ENCODE results near the gene WFS1. TPM values are rescaled to one million over a fixed set of nuclear protein-coding genes. Genes with fewer than 3 reads are reported as not detected.

WFS1 gene
- total and polyA plus RNA-seq, 2 of the 4 experiments (the other 2 are of a cell fraction): 9.7 to 42.4 TPM

DNA sequence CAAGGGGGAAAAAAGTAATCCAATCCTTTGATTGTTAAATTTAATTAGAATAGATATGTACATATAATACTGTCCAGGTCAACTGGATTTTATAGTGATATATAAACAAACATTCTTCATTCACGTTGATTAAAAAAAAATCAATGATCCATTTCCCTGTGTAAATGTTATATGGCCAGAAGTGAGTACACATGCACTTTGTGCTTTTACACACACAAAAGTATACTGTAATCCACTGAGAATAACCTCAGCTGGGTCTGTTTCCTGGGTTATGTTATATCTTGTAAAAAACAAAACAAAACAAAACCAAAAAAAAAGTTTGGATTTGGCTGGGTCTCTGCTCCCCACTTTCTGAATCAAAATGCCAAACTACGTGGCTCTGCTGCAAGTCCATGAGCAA, 51.7 kb downstream of the WFS1 start:
- WGBS, 2 experiments (ENCODE audit: extremely low coverage in 2 of 2, insufficient read length in 1 of 2): no CpG with 5 or more reads among the region's 2 CpGs
- H2BK20ac ChIP-seq (ENCODE audit: low read depth, low read length): no peak overlapping the region
- no peak overlapping the region for H3K56ac ChIP-seq (ENCODE audit: extremely low read depth, insufficient read depth, low read length)
- TF ChIP-seq, protein P1, sequence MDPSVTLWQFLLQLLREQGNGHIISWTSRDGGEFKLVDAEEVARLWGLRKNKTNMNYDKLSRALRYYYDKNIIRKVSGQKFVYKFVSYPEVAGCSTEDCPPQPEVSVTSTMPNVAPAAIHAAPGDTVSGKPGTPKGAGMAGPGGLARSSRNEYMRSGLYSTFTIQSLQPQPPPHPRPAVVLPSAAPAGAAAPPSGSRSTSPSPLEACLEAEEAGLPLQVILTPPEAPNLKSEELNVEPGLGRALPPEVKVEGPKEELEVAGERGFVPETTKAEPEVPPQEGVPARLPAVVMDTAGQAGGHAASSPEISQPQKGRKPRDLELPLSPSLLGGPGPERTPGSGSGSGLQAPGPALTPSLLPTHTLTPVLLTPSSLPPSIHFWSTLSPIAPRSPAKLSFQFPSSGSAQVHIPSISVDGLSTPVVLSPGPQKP (IDR thresholded peaks at IDR 0.05; ENCODE audit: borderline replicate concordance, low read depth, low read length): no peak
- TF ChIP-seq RCOR1 (IDR thresholded peaks at IDR 0.05; ENCODE audit: insufficient replicate concordance, low read length) (no peak), CHD1 (IDR thresholded peaks at IDR 0.05; ENCODE audit: low read depth, low read length) (no peak), CEBPB (IDR thresholded peaks at IDR 0.05; ENCODE audit: low read depth, low read length) (no peak), POLR2A (IDR thresholded peaks at IDR 0.05; ENCODE audit: low read depth, low read length) (no peak), BHLHE40 (IDR thresholded peaks at IDR 0.05; ENCODE audit: low read depth, low read length) (no peak), RAD21 (IDR thresholded peaks at IDR 0.05; ENCODE audit: low read length) (no peak), RFX5 (IDR thresholded peaks at IDR 0.05; ENCODE audit: low read depth, low read length) (no peak), NFE2L2 (IDR thresholded peaks at IDR 0.05; ENCODE audit: low read depth, low read length) (no peak), SMC3 (IDR thresholded peaks at IDR 0.05; ENCODE audit: low read depth, low read length) (no peak), MAZ (IDR thresholded peaks at IDR 0.05; ENCODE audit: borderline replicate concordance, low read depth, low read length) (no peak), MXI1 (IDR thresholded peaks at IDR 0.05; ENCODE audit: borderline replicate concordance, low read depth, low read length) (no peak)
- TF ChIP-seq, protein P2, sequence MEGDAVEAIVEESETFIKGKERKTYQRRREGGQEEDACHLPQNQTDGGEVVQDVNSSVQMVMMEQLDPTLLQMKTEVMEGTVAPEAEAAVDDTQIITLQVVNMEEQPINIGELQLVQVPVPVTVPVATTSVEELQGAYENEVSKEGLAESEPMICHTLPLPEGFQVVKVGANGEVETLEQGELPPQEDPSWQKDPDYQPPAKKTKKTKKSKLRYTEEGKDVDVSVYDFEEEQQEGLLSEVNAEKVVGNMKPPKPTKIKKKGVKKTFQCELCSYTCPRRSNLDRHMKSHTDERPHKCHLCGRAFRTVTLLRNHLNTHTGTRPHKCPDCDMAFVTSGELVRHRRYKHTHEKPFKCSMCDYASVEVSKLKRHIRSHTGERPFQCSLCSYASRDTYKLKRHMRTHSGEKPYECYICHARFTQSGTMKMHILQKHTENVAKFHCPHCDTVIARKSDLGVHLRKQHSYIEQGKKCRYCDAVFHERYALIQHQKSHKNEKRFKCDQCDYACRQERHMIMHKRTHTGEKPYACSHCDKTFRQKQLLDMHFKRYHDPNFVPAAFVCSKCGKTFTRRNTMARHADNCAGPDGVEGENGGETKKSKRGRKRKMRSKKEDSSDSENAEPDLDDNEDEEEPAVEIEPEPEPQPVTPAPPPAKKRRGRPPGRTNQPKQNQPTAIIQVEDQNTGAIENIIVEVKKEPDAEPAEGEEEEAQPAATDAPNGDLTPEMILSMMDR (conservative IDR thresholded peaks at IDR 0.05; ENCODE audit: low read depth, low read length): no peak
- no peak overlapping the region for H3K9ac ChIP-seq (ENCODE audit: low read depth, low read length)
- no TSS peak for BruUV-seq (replicated peaks)
- intact Hi-C loops (cut with micrococcal nuclease): no loop called here
- no peak overlapping the region for H2BK120ac ChIP-seq (ENCODE audit: low read depth, low read length)
- no peak overlapping the region for H2AFZ ChIP-seq (replicated peaks; ENCODE audit: low read length, poor library complexity)
- in situ Hi-C loops (cut with MboI; ENCODE audit: low sequenced_read_pairs): loop anchor here (10.0 kb wide), 1 partner anchor 327 kb away; no protein-coding TSS in a partner anchor
- no peak overlapping the region for H3K23ac ChIP-seq (ENCODE audit: low read depth, low read length)
- H3K27me3 ChIP-seq (ENCODE audit: control insufficient read depth, insufficient read depth, low read length): peaks cover 27% of the 10 kb centered on the region
- no peaks in the 10 kb centered on the region for H4K20me1 ChIP-seq (ENCODE audit: insufficient read depth, low read length)
- no peak overlapping the region for H3K14ac ChIP-seq (replicated peaks; ENCODE audit: low read depth, low read length)
- no peak overlapping the region for H2AK5ac ChIP-seq (ENCODE audit: low read depth, low read length)
- dilution Hi-C loops (cut with HindIII; ENCODE audit: low sequenced_read_pairs, unreplicated experiment): no loop called here
- H4K91ac ChIP-seq (ENCODE audit: insufficient read depth, low read depth, low read length): no peak overlapping the region
- no peaks in the 10 kb centered on the region for H3K4me1 ChIP-seq (ENCODE audit: control insufficient read depth, insufficient read depth, low read length)
- no peak overlapping the region for H3K4ac ChIP-seq (ENCODE audit: low read depth, low read length)
- H3K36me3 ChIP-seq (ENCODE audit: control insufficient read depth, insufficient read depth, low read length): no peaks in the 10 kb centered on the region
- no peak for DNase-seq
- H3K9me1 ChIP-seq (ENCODE audit: insufficient read depth, low read length): no peaks in the 10 kb centered on the region
- H3K4me3 ChIP-seq (ENCODE audit: insufficient read depth, low read depth, low read length): no peak overlapping the region
- no peaks in the 10 kb centered on the region for H3K79me1 ChIP-seq (ENCODE audit: low read depth in 1 of 2, low read length in 2 of 2)
- no peak for ATAC-seq (ENCODE audit: low read depth)
- no peak overlapping the region for H4K5ac ChIP-seq (ENCODE audit: low read depth, low read length)
- H2BK5ac ChIP-seq (ENCODE audit: low read depth, low read length, poor library complexity, severe bottlenecking): no peak overlapping the region
- no peak overlapping the region for H3K18ac ChIP-seq (ENCODE audit: low read depth, low read length)
- H2AK9ac ChIP-seq (replicated peaks; ENCODE audit: low read depth, low read length, poor library complexity): no peak overlapping the region
- ChIA-PET POLR2A (ENCODE audit: unreplicated experiment) (no interaction called here), CTCF (interaction anchor here (1.0 to 3.5 kb wide), 3 partner anchors 11 to 71 kb away, joined by 3 to 13 read pairs (median 9); no protein-coding TSS in a partner anchor)
- no peak overlapping the region for H2BK15ac ChIP-seq (ENCODE audit: low read depth, low read length)
- H3K27ac ChIP-seq (ENCODE audit: insufficient read depth, low read length): no peak overlapping the region
- H4K8ac ChIP-seq (ENCODE audit: low read depth in 2 of 2, low read length in 2 of 2): no peak overlapping the region
- peaks cover 3% of the 10 kb centered on the region for H3K9me3 ChIP-seq (ENCODE audit: control insufficient read depth, insufficient read depth, low read length)
- H3K4me2 ChIP-seq (ENCODE audit: low read depth, low read length): no peak overlapping the region

Data from IMR-90 (cell line).